HepG2 (cell line): ENCODE results near the gene ORC2. TPM values are rescaled to one million over a fixed set of nuclear protein-coding genes. Genes with fewer than 3 reads are reported as not detected.

Experiments
- AHR ChIP-seq: IDR thresholded peaks from 2 replicates; pipeline ENCODE4 v1.6.1; 2018; ENCODE audit warnings: missing genetic modification reagents, missing compliant biosample characterization
- ATF3 ChIP-seq: sonication (generic); formaldehyde crosslinking; IDR thresholded peaks from 2 replicates; pipeline ENCODE4 v1.4.0; 2020; ENCODE audit warnings: missing genetic modification reagents
- DPF2 ChIP-seq: sonication (generic); formaldehyde crosslinking; IDR thresholded peaks from 2 replicates; pipeline ENCODE4 v1.4.0; 2020; ENCODE audit warnings: mild to moderate bottlenecking, low read depth, missing genetic modification reagents, borderline replicate concordance
- FOXC1 ChIP-seq: sonication (generic); formaldehyde crosslinking; IDR thresholded peaks from 2 replicates; pipeline ENCODE4 v1.8.0; 2022; ENCODE audit warnings: mild to moderate bottlenecking, missing genetic modification reagents, borderline replicate concordance
- ISX ChIP-seq: sonication (generic); formaldehyde crosslinking; conservative IDR thresholded peaks from 2 replicates; pipeline ENCODE4 v1.5.0; 2020; ENCODE audit warnings: missing genetic modification reagents
- MEIS2 ChIP-seq: sonication (generic); formaldehyde crosslinking; IDR thresholded peaks from 2 replicates; pipeline ENCODE4 v1.9.0; 2021; ENCODE audit warnings: mild to moderate bottlenecking, missing genetic modification reagents
- MLXIP ChIP-seq: sonication (generic); formaldehyde crosslinking; IDR thresholded peaks from 2 replicates; pipeline ENCODE4 v1.9.0; 2021; ENCODE audit warnings: missing genetic modification reagents, borderline replicate concordance
- NFKB2 ChIP-seq: sonication (generic); formaldehyde crosslinking; IDR thresholded peaks from 2 replicates; pipeline ENCODE4 v1.4.0; 2020; ENCODE audit warnings: missing genetic modification reagents, borderline replicate concordance
- PCBP1 ChIP-seq: fragments of 200-400 bp; formaldehyde crosslinking; IDR thresholded peaks from 2 replicates; pipeline ENCODE4 v1.6.1; 2017; ENCODE audit warnings: mild to moderate bottlenecking, low read depth, low read length, borderline replicate concordance
- PHF21A ChIP-seq: sonication (generic); formaldehyde crosslinking; IDR thresholded peaks from 2 replicates; pipeline ENCODE4 v1.5.0; 2020; ENCODE audit warnings: mild to moderate bottlenecking, missing genetic modification reagents
- POLR2G ChIP-seq: fragments of 200-400 bp; formaldehyde crosslinking; IDR thresholded peaks from 2 replicates; pipeline ENCODE4 v1.6.1; 2018; ENCODE audit warnings: mild to moderate bottlenecking, low read depth, low read length, moderate library complexity
- RARA ChIP-seq: IDR thresholded peaks from 2 replicates; pipeline ENCODE4 v1.6.1; 2016; ENCODE audit warnings: missing genetic modification reagents, missing compliant biosample characterization
- SAFB2 ChIP-seq: sonication (generic); formaldehyde crosslinking; IDR thresholded peaks from 2 replicates; pipeline ENCODE4 v1.5.1; 2020; ENCODE audit warnings: missing genetic modification reagents, low read depth, mild to moderate bottlenecking, borderline replicate concordance
- STAG1 ChIP-seq: sonication (generic); formaldehyde crosslinking; IDR thresholded peaks from 2 replicates; pipeline ENCODE4 v1.4.0; 2020; ENCODE audit warnings: missing genetic modification reagents
- SUZ12 ChIP-seq: fragments of 150-350 bp; IDR thresholded peaks from 2 replicates; pipeline ENCODE4 v1.6.1; 2014; ENCODE audit warnings: low read depth, low read length
- TBX2 ChIP-seq: sonication (generic); formaldehyde crosslinking; IDR thresholded peaks from 2 replicates; pipeline ENCODE4 v1.5.0; 2020; ENCODE audit warnings: missing genetic modification reagents, mild to moderate bottlenecking, borderline replicate concordance
- TCF12 ChIP-seq, 2 experiments: fragments of 450-650 bp in 1 of 2; sonication (generic) in 1 of 2; formaldehyde crosslinking in 1 of 2; IDR thresholded peaks; 2 replicates each; pipeline versions ENCODE4 v1.6.1 to v1.8.0; 2017 to 2022; ENCODE audit warnings: antibody characterized with exemption in 1 of 2, mild to moderate bottlenecking in 1 of 2, missing genetic modification reagents in 1 of 2, moderate library complexity in 1 of 2
- XRCC5 ChIP-seq: fragments of 200-400 bp; formaldehyde crosslinking; optimal IDR thresholded peaks from 2 replicates; pipeline ENCODE3; 2017; ENCODE audit warnings: mild to moderate bottlenecking, low read length
- ZFY ChIP-seq: sonication (generic); formaldehyde crosslinking; IDR thresholded peaks from 2 replicates; pipeline ENCODE4 v1.4.0; 2020; ENCODE audit warnings: missing genetic modification reagents
- ZNF331 ChIP-seq: sonication (generic); formaldehyde crosslinking; IDR thresholded peaks from 2 replicates; pipeline ENCODE4 v1.4.0; 2020; ENCODE audit warnings: missing genetic modification reagents
- ZNF510 ChIP-seq: sonication (generic); formaldehyde crosslinking; IDR thresholded peaks from 2 replicates; pipeline ENCODE4 v1.4.0; 2020; ENCODE audit warnings: low read depth, mild to moderate bottlenecking, missing genetic modification reagents
- ZNF605 ChIP-seq: sonication (generic); formaldehyde crosslinking; IDR thresholded peaks from 2 replicates; pipeline ENCODE4 v1.8.0; 2022; ENCODE audit warnings: mild to moderate bottlenecking, missing genetic modification reagents
- ZNF660 ChIP-seq: sonication (generic); formaldehyde crosslinking; IDR thresholded peaks from 2 replicates; pipeline ENCODE4 v1.5.1; 2020; ENCODE audit warnings: mild to moderate bottlenecking, low read depth, missing genetic modification reagents, borderline replicate concordance
- ZNF878 ChIP-seq: sonication (generic); formaldehyde crosslinking; IDR thresholded peaks from 2 replicates; pipeline ENCODE4 v1.8.1; 2023; ENCODE audit warnings: mild to moderate bottlenecking, missing genetic modification reagents, moderate library complexity
- polyA plus RNA-seq, 8 experiments: library from polyadenylated mRNA; depleted of rRNA in 3 of 8; stranded (reverse) in 7 of 8; unstranded in 1 of 8; fragments of >200 nt; fragmentation: Illumina TruSeq in 4 of 8; extraction: Trizol in 4 of 8; gene quantifications; 2 replicates each; pipeline versions ENCODE4 v1.2.1 to v1.2.3, GENCODE V29; 2011 to 2016; ENCODE audit warnings: low read depth in 4 of 8, missing spikeins in 1 of 8, mixed read lengths in 1 of 8; ENCODE audit not compliant: insufficient read depth in 1 of 8
- total RNA-seq, 5 experiments: library from RNA; depleted of rRNA; stranded (reverse); fragments of >200 nt; fragmentation: Illumina TruSeq; extraction: Trizol; gene quantifications; 2 replicates each; pipeline ENCODE4 v1.2.3, GENCODE V29; 2016; ENCODE audit warnings: low read depth in 1 of 5
- TF ChIP-seq, protein P1 (sequence below): sonication (generic); formaldehyde crosslinking; IDR thresholded peaks from 2 replicates; pipeline ENCODE4 v1.4.0; 2020; ENCODE audit warnings: missing genetic modification reagents; ENCODE audit errors: not compliant biosample characterization

The ORC2 gene
- total and polyA plus RNA-seq, 2 of the 13 experiments (the other 11 are each of a cell fraction or from before 2014, with no cell fraction given) = 19.3 to 73.5 TPM

DNA sequence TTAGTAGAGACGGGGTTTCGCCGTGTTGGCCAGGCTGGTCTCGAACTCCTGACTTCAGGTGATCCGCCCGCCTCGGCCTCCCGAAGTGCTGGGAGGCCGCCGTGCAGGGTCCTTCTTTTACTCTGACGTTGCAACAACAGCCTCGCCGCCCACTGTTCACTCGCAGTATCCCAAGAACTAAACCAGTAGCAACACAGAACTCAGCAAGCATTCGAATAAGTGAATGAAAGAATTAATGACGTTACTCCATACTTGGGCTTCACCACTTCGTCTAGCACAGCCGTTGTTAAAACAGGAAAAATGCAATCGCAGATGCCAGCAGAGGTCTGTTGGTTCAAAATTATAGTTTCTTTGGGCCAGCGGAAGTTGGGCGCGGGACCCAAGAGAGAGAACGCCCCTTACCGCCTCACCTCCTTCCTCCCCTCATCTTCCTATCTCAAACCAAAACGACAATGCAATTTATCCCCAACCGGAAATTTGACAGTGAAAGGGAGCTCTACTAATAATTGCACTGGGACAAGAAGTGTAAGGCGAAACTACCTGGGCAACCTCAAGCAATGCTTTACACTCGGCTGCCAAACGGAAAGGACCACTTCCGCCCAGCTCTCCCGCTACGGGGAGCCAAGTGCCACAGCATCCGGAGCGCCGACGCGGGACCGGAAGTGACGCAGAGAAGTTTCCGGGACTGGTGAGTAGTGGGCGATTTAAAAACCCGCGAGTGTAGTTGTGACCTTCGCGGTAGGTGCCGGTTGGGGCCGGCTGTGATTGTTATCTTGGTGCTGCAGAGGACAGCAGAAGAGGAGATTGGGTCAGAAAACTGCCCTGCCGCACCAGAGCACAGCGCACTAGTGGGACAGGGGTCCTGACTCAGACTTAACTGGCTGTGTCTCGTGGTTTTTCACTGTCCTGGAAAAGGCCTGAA lies 74.5 kb downstream of the ORC2 start, which contains the start of the genes NIF3L1 and PPIL3 (continued):
- peak; percentile 93 for TF ChIP-seq POLR2G
- peak; percentile 56; the same call in 1 of the 2 replicates for TF ChIP-seq AHR (CRISPR knock-in tag)
- TF ChIP-seq DPF2 = no peak
- peak; percentile 7; the same call in 1 of the 2 replicates for TF ChIP-seq RARA
- TF ChIP-seq SAFB2 = no peak
- TF ChIP-seq ZFY (CRISPR knock-in tag) = peak; percentile 85; the same call in 1 of the 2 replicates
- TF ChIP-seq PHF21A (CRISPR knock-in tag) = peak; percentile 96
- TF ChIP-seq MLXIP = no peak
- TF ChIP-seq SUZ12 = no peak
- no peak for TF ChIP-seq ZNF660 (CRISPR knock-in tag)
- TF ChIP-seq STAG1 (CRISPR knock-in tag) = no peak
- TF ChIP-seq ZNF510 (CRISPR knock-in tag) = no peak
- TF ChIP-seq, protein P1, sequence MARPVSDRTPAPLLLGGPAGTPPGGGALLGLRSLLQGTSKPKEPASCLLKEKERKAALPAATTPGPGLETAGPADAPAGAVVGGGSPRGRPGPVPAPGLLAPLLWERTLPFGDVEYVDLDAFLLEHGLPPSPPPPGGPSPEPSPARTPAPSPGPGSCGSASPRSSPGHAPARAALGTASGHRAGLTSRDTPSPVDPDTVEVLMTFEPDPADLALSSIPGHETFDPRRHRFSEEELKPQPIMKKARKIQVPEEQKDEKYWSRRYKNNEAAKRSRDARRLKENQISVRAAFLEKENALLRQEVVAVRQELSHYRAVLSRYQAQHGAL (CRISPR knock-in tag) = peak; percentile 39
- peak; percentile 87 for TF ChIP-seq XRCC5
- TF ChIP-seq ISX = no peak; the same call in 1 of the 2 replicates
- TF ChIP-seq PCBP1 = no peak
- peak; percentile 81 for TF ChIP-seq NFKB2 (CRISPR knock-in tag)
- no peak for TF ChIP-seq TCF12 (IDR thresholded peaks at IDR 0.05)
- peak; percentile 67; the same call in 1 of the 2 replicates for TF ChIP-seq TCF12 (CRISPR knock-in tag; IDR thresholded peaks at IDR 0.05)
- TF ChIP-seq ZNF331 (CRISPR knock-in tag) = peak; percentile 80; the same call in 1 of the 2 replicates
- TF ChIP-seq ATF3 = peak; percentile 11
- no peak; the same call in 1 of the 2 replicates for TF ChIP-seq FOXC1 (CRISPR knock-in tag)
- no peak; the same call in 1 of the 2 replicates for TF ChIP-seq MEIS2
- no peak; the same call in 1 of the 2 replicates for TF ChIP-seq ZNF878 (CRISPR knock-in tag)
- peak; percentile 73; the same call in 1 of the 2 replicates for TF ChIP-seq TBX2 (CRISPR knock-in tag)
- peak; percentile 99 for TF ChIP-seq ZNF605 (CRISPR knock-in tag)
